ENCODE results near the gene ANAPC7.

Gene ANAPC7

GRCh38 chr12:110354172-110354780, 49.2 kb downstream of the ANAPC7 start:
- no peak for TF ChIP-seq CTCF (IDR thresholded peaks at IDR 0.05)

- no peak for TF ChIP-seq CTCF (IDR thresholded peaks at IDR 0.05)
Measured at GRCh38 chr12:110353211-110353965, 50.1 kb downstream of the ANAPC7 start.

DNA sequence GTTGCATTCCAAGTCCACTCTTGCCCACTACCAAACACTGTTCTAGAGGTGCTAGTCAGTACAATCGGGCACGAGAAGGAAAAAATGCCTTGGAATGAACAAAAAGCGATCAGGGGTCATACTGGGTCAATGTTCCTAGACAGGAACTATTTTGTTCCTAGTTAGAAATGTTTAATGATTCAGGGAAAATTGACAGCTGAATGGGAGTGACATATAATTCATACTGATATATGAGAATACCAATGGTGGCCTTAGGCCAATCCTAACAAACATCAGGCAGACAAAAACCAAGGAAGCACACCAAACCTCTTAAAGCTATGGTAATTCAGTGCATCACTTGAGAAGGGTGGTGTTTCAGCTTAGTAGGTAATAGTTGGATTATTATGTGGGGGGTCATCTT, 51.1 kb downstream of the ANAPC7 start:
- TF ChIP-seq CTCF (IDR thresholded peaks at IDR 0.05) = no peak

DNA sequence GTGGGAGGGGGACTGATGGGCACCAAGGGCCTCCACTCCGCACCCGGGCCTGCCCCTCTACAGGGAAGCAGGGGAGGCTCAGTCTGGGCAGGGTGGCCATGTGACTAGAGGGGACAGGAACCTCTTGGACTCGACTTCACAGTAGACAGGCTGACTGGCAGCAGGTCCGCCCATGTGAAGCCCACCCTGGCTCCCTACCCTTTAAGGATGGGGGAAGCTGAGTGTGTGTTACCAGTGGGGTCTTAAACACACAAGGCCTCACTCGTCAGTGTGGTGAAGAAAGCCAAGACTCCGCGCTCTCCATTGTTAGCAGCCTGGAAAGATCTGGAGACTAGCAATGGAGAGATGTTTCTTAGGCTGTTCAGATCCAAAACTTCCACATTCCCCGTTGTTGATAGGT, 52.4 kb downstream of the ANAPC7 start:
- no peak for TF ChIP-seq CTCF (IDR thresholded peaks at IDR 0.05)

DNA sequence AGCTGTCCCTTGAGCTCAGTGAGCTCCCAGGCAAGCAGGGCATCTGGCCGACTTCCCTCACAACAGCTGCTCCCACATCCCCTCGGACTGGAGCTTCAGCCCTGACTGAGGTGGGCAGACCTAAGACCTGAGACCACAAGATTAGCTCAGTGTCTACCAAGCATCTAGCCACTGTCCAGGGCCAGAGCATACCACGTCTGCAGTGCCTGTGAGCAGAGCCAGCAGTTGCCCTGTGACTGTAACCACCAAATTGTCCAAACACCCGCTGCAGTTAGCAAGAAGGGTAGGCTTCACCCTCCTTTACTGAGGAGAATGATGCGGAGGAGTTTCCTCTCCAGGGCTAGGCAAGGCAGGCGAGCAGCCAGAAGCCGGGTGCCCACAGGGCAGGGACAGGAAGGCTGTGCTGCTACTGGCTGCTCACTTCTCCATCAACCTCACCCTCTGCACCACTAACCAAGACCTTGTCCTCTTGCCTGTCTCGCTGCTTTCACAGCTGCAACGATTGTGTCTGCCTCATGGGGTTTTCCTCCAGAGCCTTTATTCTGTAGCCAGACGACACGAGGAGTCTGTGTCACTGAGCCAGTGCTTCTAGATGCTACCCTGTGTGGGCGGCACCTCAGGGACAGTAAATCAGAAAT, 53.9 kb downstream of the ANAPC7 start:
- TF ChIP-seq CTCF (IDR thresholded peaks at IDR 0.05) = no peak

DNA sequence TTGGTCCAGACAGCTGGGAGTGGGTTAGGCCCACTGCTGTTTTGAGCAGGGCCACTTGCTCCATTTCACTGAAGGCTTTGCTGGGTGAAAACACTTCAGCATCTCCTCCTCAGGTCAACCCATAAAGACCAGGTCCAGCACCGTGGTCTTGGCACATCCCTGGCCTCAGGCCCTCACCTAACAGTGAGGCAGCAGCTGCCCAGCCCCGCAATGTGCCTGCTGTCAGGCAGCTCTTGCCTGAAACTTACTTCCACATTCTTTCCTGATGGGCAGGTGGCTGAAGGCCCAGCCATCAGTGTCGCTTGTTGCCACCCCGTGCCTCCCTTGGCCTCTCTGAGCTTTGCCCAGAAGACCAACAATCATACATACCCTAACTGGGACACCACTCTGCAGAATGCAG, 54.4 kb downstream of the ANAPC7 start:
- TF ChIP-seq CTCF (IDR thresholded peaks at IDR 0.05) = no peak

GRCh38 chr12:110348431-110349059, 55.0 kb downstream of the ANAPC7 start:
- no peak for TF ChIP-seq CTCF (IDR thresholded peaks at IDR 0.05)
